Ovary (tissue), 3 donors: ENCODE results near the gene USP11.
A peak's percentile ranks its signal among the peaks of the same experiment; 100 is the strongest.

Experiments
- EP300 ChIP-seq: sonication (generic); formaldehyde crosslinking; IDR thresholded peaks from one replicate; pipeline ENCODE4 v1.6.1; 2017; ENCODE audit warnings: antibody characterized with exemption
- POLR2A ChIP-seq: fragments of 450-650 bp; IDR thresholded peaks from one replicate; pipeline ENCODE4 v1.6.1; 2017; ENCODE audit warnings: antibody characterized with exemption, mild to moderate bottlenecking, moderate library complexity
- TF ChIP-seq, protein P1 (sequence below), 3 donors: fragments of 450-650 bp in 2 of 3; fragments of 200-600 bp in 1 of 3; IDR thresholded peaks; one replicate each; pipeline versions ENCODE4 v1.5.1 to v1.8.0; 2016 to 2022; ENCODE audit warnings: antibody characterized with exemption in 3 of 3, mild to moderate bottlenecking in 1 of 3
- donor health status: DM: no; HTN: no; CAD: no.

DNA sequence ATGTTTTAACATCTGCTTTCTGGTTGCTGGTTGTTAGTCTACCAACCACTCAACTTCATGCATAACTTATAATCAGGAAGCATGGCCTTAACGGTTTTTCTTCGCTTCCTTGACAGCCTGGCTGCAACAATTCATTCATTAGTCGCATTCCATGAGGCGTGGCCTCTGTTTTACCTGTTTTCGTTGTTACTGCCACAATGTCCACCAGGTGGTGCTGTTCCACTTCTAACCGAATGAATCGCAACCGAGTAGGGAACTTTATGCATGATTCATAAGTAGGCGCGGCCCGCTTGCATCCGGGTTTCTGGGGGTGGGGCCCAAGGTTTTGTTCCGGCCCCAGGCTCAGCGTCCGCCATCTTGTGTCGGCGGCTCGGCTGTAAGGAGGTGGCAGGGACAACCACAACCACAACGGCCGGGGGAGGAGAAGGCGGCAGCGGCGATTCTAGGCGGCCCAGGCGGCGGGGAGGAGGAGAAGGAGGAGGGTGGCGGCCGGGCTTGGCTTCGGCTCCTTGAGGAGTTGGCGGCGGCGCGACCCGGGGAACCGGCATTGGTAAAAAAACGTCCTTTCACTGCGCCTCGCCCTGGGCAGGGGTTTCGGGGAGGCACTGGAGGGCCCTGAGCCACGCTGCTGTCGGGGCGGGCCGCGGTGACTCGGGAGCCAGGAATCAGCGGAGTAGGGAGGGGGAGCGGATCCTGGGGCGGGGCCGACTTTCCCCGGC, 39.2 kb upstream of the USP11 start, which contains the start of gene UBA1:
- TF ChIP-seq, protein P1, sequence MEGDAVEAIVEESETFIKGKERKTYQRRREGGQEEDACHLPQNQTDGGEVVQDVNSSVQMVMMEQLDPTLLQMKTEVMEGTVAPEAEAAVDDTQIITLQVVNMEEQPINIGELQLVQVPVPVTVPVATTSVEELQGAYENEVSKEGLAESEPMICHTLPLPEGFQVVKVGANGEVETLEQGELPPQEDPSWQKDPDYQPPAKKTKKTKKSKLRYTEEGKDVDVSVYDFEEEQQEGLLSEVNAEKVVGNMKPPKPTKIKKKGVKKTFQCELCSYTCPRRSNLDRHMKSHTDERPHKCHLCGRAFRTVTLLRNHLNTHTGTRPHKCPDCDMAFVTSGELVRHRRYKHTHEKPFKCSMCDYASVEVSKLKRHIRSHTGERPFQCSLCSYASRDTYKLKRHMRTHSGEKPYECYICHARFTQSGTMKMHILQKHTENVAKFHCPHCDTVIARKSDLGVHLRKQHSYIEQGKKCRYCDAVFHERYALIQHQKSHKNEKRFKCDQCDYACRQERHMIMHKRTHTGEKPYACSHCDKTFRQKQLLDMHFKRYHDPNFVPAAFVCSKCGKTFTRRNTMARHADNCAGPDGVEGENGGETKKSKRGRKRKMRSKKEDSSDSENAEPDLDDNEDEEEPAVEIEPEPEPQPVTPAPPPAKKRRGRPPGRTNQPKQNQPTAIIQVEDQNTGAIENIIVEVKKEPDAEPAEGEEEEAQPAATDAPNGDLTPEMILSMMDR (IDR thresholded peaks at IDR 0.05) = peak; percentile 73 to 95 (median 94)
- TF ChIP-seq EP300 (no peak), POLR2A (peak; percentile 92)
